HepG2 (cell line): ENCODE measurements around the gene TROAP. TPM values are rescaled to one million over a fixed set of nuclear protein-coding genes. Genes with fewer than 3 reads are reported as not detected.
A peak's percentile ranks its signal among the peaks of the same experiment; 100 is the strongest.

Experiments
- KLF13 ChIP-seq: sonication (generic); formaldehyde crosslinking; IDR thresholded peaks from 2 replicates; pipeline ENCODE4 v1.4.0; 2020; ENCODE audit warnings: mild to moderate bottlenecking, missing genetic modification reagents
- KMT2B ChIP-seq: IDR thresholded peaks from 2 replicates; pipeline ENCODE4 v1.6.1; 2016; ENCODE audit warnings: missing genetic modification reagents, missing compliant biosample characterization
- MNT ChIP-seq: fragments of 450-650 bp; IDR thresholded peaks from 2 replicates; pipeline ENCODE4 v1.6.1; 2016
- PHF21A ChIP-seq: sonication (generic); formaldehyde crosslinking; IDR thresholded peaks from 2 replicates; pipeline ENCODE4 v1.5.0; 2020; ENCODE audit warnings: mild to moderate bottlenecking, missing genetic modification reagents
- SRF ChIP-seq: IDR thresholded peaks from 2 replicates; pipeline ENCODE4 v1.6.1; 2011; ENCODE audit warnings: mild to moderate bottlenecking, low read depth, low read length, moderate library complexity
- TP53 ChIP-seq: sonication (generic); formaldehyde crosslinking; conservative IDR thresholded peaks from 2 replicates; pipeline ENCODE4 v1.4.0; 2020; ENCODE audit warnings: missing genetic modification reagents
- U2AF2 ChIP-seq: fragments of 200-400 bp; formaldehyde crosslinking; IDR thresholded peaks from 2 replicates; pipeline ENCODE4 v1.6.1; 2017; ENCODE audit warnings: low read depth, mild to moderate bottlenecking, low read length
- ZNF180 ChIP-seq: sonication (generic); formaldehyde crosslinking; IDR thresholded peaks from 2 replicates; pipeline ENCODE4 v1.4.0; 2020; ENCODE audit warnings: low read depth, missing genetic modification reagents, borderline replicate concordance
- ZNF329 ChIP-seq: sonication (generic); formaldehyde crosslinking; IDR thresholded peaks from 2 replicates; pipeline ENCODE4 v1.9.0; 2021; ENCODE audit warnings: low read depth, mild to moderate bottlenecking, missing genetic modification reagents
- ZNF33A ChIP-seq: sonication (generic); formaldehyde crosslinking; IDR thresholded peaks from 2 replicates; pipeline ENCODE4 v1.5.1; 2020; ENCODE audit warnings: missing genetic modification reagents, mild to moderate bottlenecking, moderate library complexity, borderline replicate concordance
- ZNF550 ChIP-seq: sonication (generic); formaldehyde crosslinking; IDR thresholded peaks from 2 replicates; pipeline ENCODE4 v1.4.0; 2020; ENCODE audit warnings: mild to moderate bottlenecking, missing genetic modification reagents, borderline replicate concordance
- ZNF737 ChIP-seq: sonication (generic); formaldehyde crosslinking; IDR thresholded peaks from 2 replicates; pipeline ENCODE4 v1.5.0; 2020; ENCODE audit warnings: missing genetic modification reagents, mild to moderate bottlenecking, borderline replicate concordance
- ZNF792 ChIP-seq: IDR thresholded peaks from 2 replicates; pipeline ENCODE4 v1.6.1; 2016
- ZNF883 ChIP-seq: sonication (generic); formaldehyde crosslinking; IDR thresholded peaks from 2 replicates; pipeline ENCODE4 v1.5.1; 2020; ENCODE audit warnings: mild to moderate bottlenecking, missing genetic modification reagents; ENCODE audit errors: not compliant biosample characterization
- ZSCAN22 ChIP-seq: sonication (generic); formaldehyde crosslinking; IDR thresholded peaks from 2 replicates; pipeline ENCODE4 v1.4.0; 2020; ENCODE audit warnings: mild to moderate bottlenecking, missing genetic modification reagents
- ZSCAN25 ChIP-seq: sonication (generic); formaldehyde crosslinking; IDR thresholded peaks from 2 replicates; pipeline ENCODE4 v1.8.0; 2022; ENCODE audit warnings: mild to moderate bottlenecking, missing genetic modification reagents
- polyA plus RNA-seq, 8 experiments: library from polyadenylated mRNA; depleted of rRNA in 3 of 8; stranded (reverse) in 7 of 8; unstranded in 1 of 8; fragments of >200 nt; fragmentation: Illumina TruSeq in 4 of 8; extraction: Trizol in 4 of 8; gene quantifications; 2 replicates each; pipeline versions ENCODE4 v1.2.1 to v1.2.3, GENCODE V29; 2011 to 2016; ENCODE audit warnings: low read depth in 4 of 8, missing spikeins in 1 of 8, mixed read lengths in 1 of 8; ENCODE audit not compliant: insufficient read depth in 1 of 8
- total RNA-seq, 5 experiments: library from RNA; depleted of rRNA; stranded (reverse); fragments of >200 nt; fragmentation: Illumina TruSeq; extraction: Trizol; gene quantifications; 2 replicates each; pipeline ENCODE4 v1.2.3, GENCODE V29; 2016; ENCODE audit warnings: low read depth in 1 of 5
- TF ChIP-seq, protein P1 (sequence below): sonication (generic); formaldehyde crosslinking; IDR thresholded peaks from 2 replicates; pipeline ENCODE4 v1.5.0; 2020; ENCODE audit warnings: missing genetic modification reagents, mild to moderate bottlenecking, borderline replicate concordance
- TF ChIP-seq, protein P2 (sequence below): sonication (generic); formaldehyde crosslinking; IDR thresholded peaks from 2 replicates; pipeline ENCODE4 v1.4.0; 2020; ENCODE audit warnings: missing genetic modification reagents
- TF ChIP-seq, protein P3 (sequence below): sonication (generic); formaldehyde crosslinking; IDR thresholded peaks from 2 replicates; pipeline ENCODE4 v1.4.0; 2020; ENCODE audit warnings: missing genetic modification reagents, low read depth, mild to moderate bottlenecking, borderline replicate concordance

TROAP gene
- total and polyA plus RNA-seq, 2 of the 13 experiments (the other 11 are each of a cell fraction or from before 2014, with no cell fraction given): 22.5 to 30.9 TPM

GRCh38 chr12:49322708-49323523 lies at the start of gene TROAP (continued):
- TF ChIP-seq, protein P1, sequence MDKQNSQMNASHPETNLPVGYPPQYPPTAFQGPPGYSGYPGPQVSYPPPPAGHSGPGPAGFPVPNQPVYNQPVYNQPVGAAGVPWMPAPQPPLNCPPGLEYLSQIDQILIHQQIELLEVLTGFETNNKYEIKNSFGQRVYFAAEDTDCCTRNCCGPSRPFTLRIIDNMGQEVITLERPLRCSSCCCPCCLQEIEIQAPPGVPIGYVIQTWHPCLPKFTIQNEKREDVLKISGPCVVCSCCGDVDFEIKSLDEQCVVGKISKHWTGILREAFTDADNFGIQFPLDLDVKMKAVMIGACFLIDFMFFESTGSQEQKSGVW (CRISPR knock-in tag): no peak
- TF ChIP-seq ZNF737 (CRISPR knock-in tag) (no peak), ZNF33A (CRISPR knock-in tag) (no peak), KLF13 (CRISPR knock-in tag) (no peak), ZNF329 (CRISPR knock-in tag) (no peak), ZNF883 (CRISPR knock-in tag) (no peak), ZSCAN25 (CRISPR knock-in tag) (0 out of 2 replicates have a peak, but pooled peaks have one; percentile 63), ZNF792 (CRISPR knock-in tag) (no peak; the same call in 1 of the 2 replicates), U2AF2 (no peak), TP53 (CRISPR knock-in tag) (no peak), SRF (no peak), KMT2B (no peak), MNT (peak; percentile 17; the same call in 1 of the 2 replicates), ZSCAN22 (no peak), ZNF550 (no peak), ZNF180 (CRISPR knock-in tag) (no peak), PHF21A (peak; percentile 87)
- TF ChIP-seq, protein P2, sequence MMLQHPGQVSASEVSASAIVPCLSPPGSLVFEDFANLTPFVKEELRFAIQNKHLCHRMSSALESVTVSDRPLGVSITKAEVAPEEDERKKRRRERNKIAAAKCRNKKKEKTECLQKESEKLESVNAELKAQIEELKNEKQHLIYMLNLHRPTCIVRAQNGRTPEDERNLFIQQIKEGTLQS: no peak
- TF ChIP-seq, protein P3, sequence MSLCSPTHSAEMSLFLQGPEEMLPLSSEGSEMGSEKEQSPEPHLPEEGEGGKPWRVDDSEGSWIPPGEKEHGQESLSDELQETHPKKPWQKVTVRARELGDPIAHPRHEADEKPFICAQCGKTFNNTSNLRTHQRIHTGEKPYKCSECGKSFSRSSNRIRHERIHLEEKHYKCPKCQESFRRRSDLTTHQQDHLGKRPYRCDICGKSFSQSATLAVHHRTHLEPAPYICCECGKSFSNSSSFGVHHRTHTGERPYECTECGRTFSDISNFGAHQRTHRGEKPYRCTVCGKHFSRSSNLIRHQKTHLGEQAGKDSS: peak; percentile 52; the same call in 1 of the 2 replicates
